ENCODE measurements around the gene TIMM21. TPM values are rescaled to one million over a fixed set of nuclear protein-coding genes. Genes with fewer than 3 reads are reported as not detected.

The TIMM21 gene
- total RNA-seq, 1 experiment from 2014 or later: 82.0 TPM

DNA sequence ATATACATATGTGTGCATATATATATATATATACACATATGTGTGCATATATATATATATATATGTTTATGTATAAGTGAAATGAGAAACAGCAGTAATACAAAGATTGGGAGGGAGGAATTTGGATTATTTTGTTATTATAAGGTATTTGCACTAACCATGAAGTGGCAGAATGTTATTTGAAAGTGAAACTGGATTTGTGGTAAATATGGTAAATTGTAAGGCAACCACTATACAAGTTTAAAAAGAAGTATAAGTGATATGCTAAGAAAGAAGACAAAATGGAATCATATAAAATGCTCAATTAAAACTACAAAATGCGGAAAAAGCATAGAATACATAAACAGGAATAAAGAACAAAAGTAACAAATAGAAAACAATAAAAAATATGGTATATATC, 38.2 kb upstream of the TIMM21 start:
- Histone ChIP-seq H3K9me3 (ENCODE audit: control insufficient read depth, insufficient read depth, low read depth, low read length) (no peaks in the 10 kb centered on the region), H3K36me3 (ENCODE audit: control insufficient read depth, insufficient read depth, low read length) (no peaks in the 10 kb centered on the region), H3K4me1 (ENCODE audit: control insufficient read depth, insufficient read depth, low read length) (no peaks in the 10 kb centered on the region), H3K27me3 (ENCODE audit: control insufficient read depth, insufficient read depth, low read length) (no peaks in the 10 kb centered on the region), H3K27ac (ENCODE audit: low read length) (no peak overlapping the region), H3K4me3 (ENCODE audit: low read depth in 2 of 2, low read length in 2 of 2) (no peak overlapping the region)
- CTCF ChIA-PET: interaction anchor here (0.7 kb wide), 1 partner anchor 199 kb away, joined by 5 read pairs; no protein-coding TSS in a partner anchor
- BruUV-seq (replicated peaks): no TSS peak
- in situ Hi-C loops (cut with HindIII; ENCODE audit: low pct_unique_long_range_greater_than_20kb, low sequenced_read_pairs): no loop called here
- TF ChIP-seq CTCF (IDR thresholded peaks at IDR 0.05) (no peak), REST (IDR thresholded peaks at IDR 0.05; ENCODE audit: insufficient read depth in 1 of 2, low read depth in 2 of 2, low read length in 1 of 2) (no peak), TCF7L2 (IDR thresholded peaks at IDR 0.05; ENCODE audit: low read depth, low read length) (no peak), SIN3A (IDR thresholded peaks at IDR 0.05; ENCODE audit: borderline replicate concordance, insufficient read depth, low read depth, low read length) (no peak), POLR2AphosphoS5 (IDR thresholded peaks at IDR 0.05; ENCODE audit: low read depth, low read length) (no peak)
- intact Hi-C loops (cut with micrococcal nuclease; ENCODE audit: unreplicated experiment): loop anchor here (10.0 kb wide), 1 partner anchor 1345 kb away; no protein-coding TSS in a partner anchor
- POLR2A ChIA-PET: no interaction called here
- no peak for DNase-seq (ENCODE audit: low read depth, low spot score)
- ATAC-seq: no peak

- Histone ChIP-seq H3K27ac (ENCODE audit: low read length) (no peak overlapping the region), H3K36me3 (ENCODE audit: control insufficient read depth, insufficient read depth, low read length) (no peaks in the 10 kb centered on the region), H3K9me3 (ENCODE audit: control insufficient read depth, insufficient read depth, low read depth, low read length) (no peaks in the 10 kb centered on the region), H3K4me3 (ENCODE audit: low read depth in 2 of 2, low read length in 2 of 2) (no peak overlapping the region), H3K4me1 (ENCODE audit: control insufficient read depth, insufficient read depth, low read length) (no peaks in the 10 kb centered on the region), H3K27me3 (ENCODE audit: control insufficient read depth, insufficient read depth, low read length) (no peaks in the 10 kb centered on the region)
- in situ Hi-C loops (cut with HindIII; ENCODE audit: low pct_unique_long_range_greater_than_20kb, low sequenced_read_pairs) (no loop called here), intact Hi-C loops (cut with micrococcal nuclease; ENCODE audit: unreplicated experiment) (loop anchor here (10.0 kb wide), 1 partner anchor 1346 kb away; no protein-coding TSS in a partner anchor)
- no TSS peak for BruUV-seq (replicated peaks)
- no peak for DNase-seq (ENCODE audit: low read depth, low spot score)
- TF ChIP-seq REST (IDR thresholded peaks at IDR 0.05; ENCODE audit: insufficient read depth in 1 of 2, low read depth in 2 of 2, low read length in 1 of 2) (no peak), CTCF (IDR thresholded peaks at IDR 0.05) (no peak), POLR2AphosphoS5 (IDR thresholded peaks at IDR 0.05; ENCODE audit: low read depth, low read length) (no peak), TCF7L2 (IDR thresholded peaks at IDR 0.05; ENCODE audit: low read depth, low read length) (no peak), SIN3A (IDR thresholded peaks at IDR 0.05; ENCODE audit: borderline replicate concordance, insufficient read depth, low read depth, low read length) (no peak)
- CTCF ChIA-PET: no interaction called here
- no peak for ATAC-seq
- POLR2A ChIA-PET: no interaction called here
These were observed 37.3 kb upstream of the TIMM21 start for GRCh38 chr18:74110976-74111375.
